ENCODE measurements around the gene PHACTR1. TPM values are rescaled to one million over a fixed set of nuclear protein-coding genes. Genes with fewer than 3 reads are reported as not detected.

Gene PHACTR1
- total RNA-seq, 1 donor from 2014 or later: 8.5 TPM

- no peak overlapping the region for H3K4me3 Mint-ChIP-seq (ENCODE audit: unreplicated experiment)
Observed at GRCh38 chr6:12890171-12890790, 173.7 kb downstream of the PHACTR1 start.

DNA sequence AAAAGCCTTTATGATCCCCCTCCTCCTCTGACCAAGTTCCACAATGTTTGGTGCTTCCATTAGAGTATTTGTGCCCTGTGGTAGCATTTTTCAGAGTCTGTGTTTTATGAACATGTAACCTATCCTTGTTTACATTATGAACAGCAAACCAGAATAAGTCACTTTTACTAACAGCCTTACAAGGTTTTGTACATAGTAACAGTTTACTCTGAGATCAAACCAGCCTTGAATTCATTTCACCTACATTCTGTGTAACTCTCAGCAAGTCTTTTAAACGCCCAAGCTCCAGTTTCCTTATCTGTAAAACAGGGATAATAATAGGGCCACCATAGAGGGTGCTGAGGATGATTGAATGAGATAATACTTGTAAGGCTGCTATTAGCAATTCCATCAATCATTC, 175.0 kb downstream of the PHACTR1 start:
- Histone ChIP-seq H3K36me3 (ENCODE audit: insufficient read depth, low read length) (no peaks in the 10 kb centered on the region), H4K20me1 (ENCODE audit: insufficient read depth, low read length) (no peaks in the 10 kb centered on the region), H2AFZ (ENCODE audit: low read depth, low read length) (no peak overlapping the region), H3K9me3 (ENCODE audit: insufficient read depth, low read depth, low read length) (no peaks in the 10 kb centered on the region), H3K4me3 (ENCODE audit: insufficient read depth, low read depth, low read length) (no peak overlapping the region), H3K27ac (ENCODE audit: low read depth, low read length) (no peak overlapping the region), H3K4me2 (ENCODE audit: low read length) (no peak overlapping the region), H3K4me1 (ENCODE audit: insufficient read depth, low read length) (peaks cover 7% of the 10 kb centered on the region), H3K27me3 (ENCODE audit: insufficient read depth, low read length) (peaks cover 4% of the 10 kb centered on the region), H3K9ac (ENCODE audit: low read length) (no peak overlapping the region), H3K79me2 (ENCODE audit: insufficient read depth, low read length) (no peaks in the 10 kb centered on the region)
- Mint-ChIP-seq H3K36me3 (ENCODE audit: low read depth, unreplicated experiment) (no peaks in the 10 kb centered on the region), H3K27me3 (ENCODE audit: low read depth, unreplicated experiment) (peaks cover 4% of the 10 kb centered on the region), H3K9me3 (ENCODE audit: unreplicated experiment) (peaks cover 12% of the 10 kb centered on the region), H3K4me1 (ENCODE audit: low read depth, unreplicated experiment) (peaks cover 9% of the 10 kb centered on the region), H3K4me3 (ENCODE audit: unreplicated experiment) (no peak overlapping the region), H3K27ac (ENCODE audit: unreplicated experiment) (no peak overlapping the region)
- TF ChIP-seq, protein P1, sequence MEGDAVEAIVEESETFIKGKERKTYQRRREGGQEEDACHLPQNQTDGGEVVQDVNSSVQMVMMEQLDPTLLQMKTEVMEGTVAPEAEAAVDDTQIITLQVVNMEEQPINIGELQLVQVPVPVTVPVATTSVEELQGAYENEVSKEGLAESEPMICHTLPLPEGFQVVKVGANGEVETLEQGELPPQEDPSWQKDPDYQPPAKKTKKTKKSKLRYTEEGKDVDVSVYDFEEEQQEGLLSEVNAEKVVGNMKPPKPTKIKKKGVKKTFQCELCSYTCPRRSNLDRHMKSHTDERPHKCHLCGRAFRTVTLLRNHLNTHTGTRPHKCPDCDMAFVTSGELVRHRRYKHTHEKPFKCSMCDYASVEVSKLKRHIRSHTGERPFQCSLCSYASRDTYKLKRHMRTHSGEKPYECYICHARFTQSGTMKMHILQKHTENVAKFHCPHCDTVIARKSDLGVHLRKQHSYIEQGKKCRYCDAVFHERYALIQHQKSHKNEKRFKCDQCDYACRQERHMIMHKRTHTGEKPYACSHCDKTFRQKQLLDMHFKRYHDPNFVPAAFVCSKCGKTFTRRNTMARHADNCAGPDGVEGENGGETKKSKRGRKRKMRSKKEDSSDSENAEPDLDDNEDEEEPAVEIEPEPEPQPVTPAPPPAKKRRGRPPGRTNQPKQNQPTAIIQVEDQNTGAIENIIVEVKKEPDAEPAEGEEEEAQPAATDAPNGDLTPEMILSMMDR (IDR thresholded peaks at IDR 0.05; ENCODE audit: insufficient read depth, low read depth, low read length): no peak
- no peak for TF ChIP-seq EZH2 (IDR thresholded peaks at IDR 0.05; ENCODE audit: insufficient read depth, low read length)
- DNase-seq (ENCODE audit: low read depth) (no peak), FAIRE-seq (no peak)

More at GRCh38 chr6:12890171-12890790, 173.7 kb downstream of the PHACTR1 start:
- Histone ChIP-seq H3K79me2 (ENCODE audit: insufficient read depth, low read length) (no peaks in the 10 kb centered on the region), H3K9ac (ENCODE audit: low read length) (no peak overlapping the region), H3K27me3 (ENCODE audit: insufficient read depth, low read length) (peaks cover 1% of the 10 kb centered on the region), H2AFZ (ENCODE audit: low read depth, low read length) (no peak overlapping the region), H3K27ac (ENCODE audit: low read depth, low read length) (no peak overlapping the region), H3K9me3 (ENCODE audit: insufficient read depth, low read depth, low read length) (no peaks in the 10 kb centered on the region), H3K4me2 (ENCODE audit: low read length) (no peak overlapping the region), H3K4me1 (ENCODE audit: insufficient read depth, low read length) (peaks cover 7% of the 10 kb centered on the region), H3K36me3 (ENCODE audit: insufficient read depth, low read length) (no peaks in the 10 kb centered on the region), H4K20me1 (ENCODE audit: insufficient read depth, low read length) (no peaks in the 10 kb centered on the region), H3K4me3 (ENCODE audit: insufficient read depth, low read depth, low read length) (no peak overlapping the region)
- Mint-ChIP-seq H3K36me3 (ENCODE audit: low read depth, unreplicated experiment) (no peaks in the 10 kb centered on the region), H3K9me3 (ENCODE audit: unreplicated experiment) (peaks cover 12% of the 10 kb centered on the region), H3K27ac (ENCODE audit: unreplicated experiment) (no peak overlapping the region), H3K27me3 (ENCODE audit: low read depth, unreplicated experiment) (peaks cover 5% of the 10 kb centered on the region), H3K4me1 (ENCODE audit: low read depth, unreplicated experiment) (peaks cover 9% of the 10 kb centered on the region)
- FAIRE-seq (no peak), DNase-seq (ENCODE audit: low read depth) (no peak)
- TF ChIP-seq, protein P1 (IDR thresholded peaks at IDR 0.05; ENCODE audit: insufficient read depth, low read depth, low read length): peak; percentile 23
- TF ChIP-seq EZH2 (IDR thresholded peaks at IDR 0.05; ENCODE audit: insufficient read depth, low read length): no peak

DNA sequence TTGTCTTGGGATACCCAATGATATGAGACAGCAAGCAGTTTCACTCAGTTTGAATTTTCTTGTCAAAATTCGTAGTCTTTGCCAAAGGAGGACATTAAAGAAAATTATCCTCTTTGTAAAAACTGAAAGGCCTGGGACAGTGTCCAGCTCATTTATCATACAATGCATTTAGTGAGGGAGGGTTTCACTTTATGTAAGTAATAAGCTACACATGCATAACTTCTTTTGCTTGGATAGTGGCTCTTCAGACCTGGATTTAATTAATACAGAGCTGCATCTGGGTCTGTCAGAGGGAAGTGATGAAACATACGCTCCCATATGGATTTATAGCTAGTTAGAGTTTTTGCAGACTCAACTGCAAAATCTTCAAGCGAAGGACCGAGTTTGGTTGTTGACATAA, 175.6 kb downstream of the PHACTR1 start:
- Histone ChIP-seq H3K27me3 (ENCODE audit: insufficient read depth, low read length) (peaks cover 4% of the 10 kb centered on the region), H3K27ac (ENCODE audit: low read depth, low read length) (no peak overlapping the region), H2AFZ (ENCODE audit: low read depth, low read length) (no peak overlapping the region), H3K4me3 (ENCODE audit: insufficient read depth, low read depth, low read length) (no peak overlapping the region), H4K20me1 (ENCODE audit: insufficient read depth, low read length) (no peaks in the 10 kb centered on the region), H3K4me1 (ENCODE audit: insufficient read depth, low read length) (peaks cover 5% of the 10 kb centered on the region), H3K79me2 (ENCODE audit: insufficient read depth, low read length) (no peaks in the 10 kb centered on the region), H3K9me3 (ENCODE audit: insufficient read depth, low read depth, low read length) (no peaks in the 10 kb centered on the region), H3K4me2 (ENCODE audit: low read length) (no peak overlapping the region), H3K9ac (ENCODE audit: low read length) (no peak overlapping the region), H3K36me3 (ENCODE audit: insufficient read depth, low read length) (no peaks in the 10 kb centered on the region)
- FAIRE-seq: no peak
- H3K27ac Mint-ChIP-seq (ENCODE audit: unreplicated experiment): no peak overlapping the region
- H3K9me3 Mint-ChIP-seq (ENCODE audit: unreplicated experiment): peaks cover 12% of the 10 kb centered on the region
- no peak for TF ChIP-seq EZH2 (IDR thresholded peaks at IDR 0.05; ENCODE audit: insufficient read depth, low read length)
- TF ChIP-seq, protein P1 (IDR thresholded peaks at IDR 0.05; ENCODE audit: insufficient read depth, low read depth, low read length): no peak
- H3K36me3 Mint-ChIP-seq (ENCODE audit: low read depth, unreplicated experiment): no peaks in the 10 kb centered on the region
- H3K4me3 Mint-ChIP-seq (ENCODE audit: unreplicated experiment): no peak overlapping the region
- peaks cover 4% of the 10 kb centered on the region for H3K27me3 Mint-ChIP-seq (ENCODE audit: low read depth, unreplicated experiment)
- peaks cover 7% of the 10 kb centered on the region for H3K4me1 Mint-ChIP-seq (ENCODE audit: low read depth, unreplicated experiment)
- no peak for DNase-seq (ENCODE audit: low read depth)

Measured in astrocyte (in vitro differentiated cells and primary cell).